ENCODE data around the gene DNM3.

DNA sequence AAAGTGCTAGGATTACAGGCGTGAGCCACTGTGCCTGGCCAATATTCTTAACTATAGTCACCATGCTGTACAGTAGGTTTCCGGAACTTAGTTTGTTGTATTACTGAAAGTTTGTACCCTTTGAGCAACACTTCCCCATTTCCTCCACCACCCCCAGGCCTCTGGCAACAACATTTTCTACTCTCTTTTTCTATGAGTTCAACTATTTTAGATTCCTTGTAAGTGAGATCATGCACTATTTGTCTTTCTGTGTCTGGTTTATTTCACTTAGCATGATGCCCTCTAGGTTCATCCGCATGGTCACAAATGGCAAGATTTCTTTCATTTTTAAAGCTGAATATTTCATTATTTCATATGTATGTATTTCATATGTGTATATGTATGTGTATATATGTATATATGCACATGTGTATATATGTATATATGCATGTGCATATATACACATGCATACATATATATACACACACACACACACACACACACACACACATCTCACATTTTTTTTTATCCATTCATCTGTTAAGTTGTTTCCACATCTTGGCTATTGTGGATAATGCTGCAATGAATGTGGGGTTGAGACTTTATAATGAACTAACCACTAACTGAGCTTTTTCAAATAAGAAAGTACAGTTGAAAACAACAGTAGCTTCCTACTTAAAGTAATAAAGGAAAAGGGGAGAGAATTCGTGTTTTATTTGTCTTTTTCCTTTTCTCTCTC is 322.4 kb downstream of the DNM3 start:
- no peak for TF ChIP-seq CTCF (conservative IDR thresholded peaks at IDR 0.05; ENCODE audit: low read depth in 2 of 2)
- TF ChIP-seq CREB1 (CRISPR knock-in tag; IDR thresholded peaks at IDR 0.05; ENCODE audit: low read depth) = no peak
- no peak for TF ChIP-seq EZH2phosphoT487 (IDR thresholded peaks at IDR 0.05; ENCODE audit: unreplicated experiment)
- no peak for TF ChIP-seq EZH2 (IDR thresholded peaks at IDR 0.05; ENCODE audit: low read depth, unreplicated experiment)
- TF ChIP-seq POLR2AphosphoS5 (IDR thresholded peaks at IDR 0.05; ENCODE audit: low read depth) = no peak
- no peak for TF ChIP-seq REST (IDR thresholded peaks at IDR 0.05; ENCODE audit: unreplicated experiment)
- no peak for TF ChIP-seq ETS1 (IDR thresholded peaks at IDR 0.05)
- no peak for TF ChIP-seq JUNB (IDR thresholded peaks at IDR 0.05; ENCODE audit: unreplicated experiment)
